Mesothelial cell of epicardium (in vitro differentiated cells): ENCODE data around the gene SH2D2A. TPM values are rescaled to one million over a fixed set of nuclear protein-coding genes. Genes with fewer than 3 reads are reported as not detected.

ENCODE experiments used
- DNase-seq, 2 experiments: peaks; one replicate each; pipeline ENCODE4 v3.0.0; 2021; ENCODE audit warnings: low spot score in 2 of 2; ENCODE audit not compliant: unreplicated experiment in 2 of 2
- H3K27ac Mint-ChIP-seq: 2 replicates; pipeline ENCODE4 v1.8.0; 2021; ENCODE audit warnings: mixed read lengths
- H3K27me3 Mint-ChIP-seq: 2 replicates; pipeline ENCODE4 v1.8.0; 2021; ENCODE audit warnings: low read depth, mixed read lengths
- H3K36me3 Mint-ChIP-seq: 2 replicates; pipeline ENCODE4 v1.8.0; 2021; ENCODE audit warnings: mixed read lengths
- H3K4me1 Mint-ChIP-seq: 2 replicates; pipeline ENCODE4 v1.8.0; 2021; ENCODE audit warnings: mixed read lengths
- H3K4me3 Mint-ChIP-seq: 2 replicates; pipeline ENCODE4 v1.8.0; 2021; ENCODE audit warnings: mild to moderate bottlenecking, moderate library complexity, mixed read lengths
- H3K9me3 Mint-ChIP-seq: 2 replicates; pipeline ENCODE4 v1.8.0; 2021; ENCODE audit warnings: mixed read lengths
- CTCF ChIP-seq: fragments of 200-600 bp; sonication (generic); IDR thresholded peaks from one replicate; pipeline ENCODE4 v1.5.0; 2021; ENCODE audit warnings: antibody characterized with exemption; ENCODE audit not compliant: unreplicated experiment
- total RNA-seq: library from RNA; stranded (reverse); gene quantifications from 3 replicates; pipeline ENCODE4 v1.2.1, GENCODE V29; 2021

The SH2D2A gene
- total RNA-seq, 1 donor from 2014 or later = 0.89 TPM

GRCh38 chr1:156809281-156809680 is 7.4 kb downstream of the SH2D2A start:
- H3K36me3 Mint-ChIP-seq = no peaks in the 10 kb centered on the region
- H3K27ac Mint-ChIP-seq = no peak overlapping the region
- TF ChIP-seq CTCF = no peak
- DNase-seq = no peak
- no peaks in the 10 kb centered on the region for H3K9me3 Mint-ChIP-seq
- H3K27me3 Mint-ChIP-seq = peaks cover 30% of the 10 kb centered on the region
- H3K4me3 Mint-ChIP-seq = no peak overlapping the region
- H3K4me1 Mint-ChIP-seq = peaks cover 40% of the 10 kb centered on the region

DNA sequence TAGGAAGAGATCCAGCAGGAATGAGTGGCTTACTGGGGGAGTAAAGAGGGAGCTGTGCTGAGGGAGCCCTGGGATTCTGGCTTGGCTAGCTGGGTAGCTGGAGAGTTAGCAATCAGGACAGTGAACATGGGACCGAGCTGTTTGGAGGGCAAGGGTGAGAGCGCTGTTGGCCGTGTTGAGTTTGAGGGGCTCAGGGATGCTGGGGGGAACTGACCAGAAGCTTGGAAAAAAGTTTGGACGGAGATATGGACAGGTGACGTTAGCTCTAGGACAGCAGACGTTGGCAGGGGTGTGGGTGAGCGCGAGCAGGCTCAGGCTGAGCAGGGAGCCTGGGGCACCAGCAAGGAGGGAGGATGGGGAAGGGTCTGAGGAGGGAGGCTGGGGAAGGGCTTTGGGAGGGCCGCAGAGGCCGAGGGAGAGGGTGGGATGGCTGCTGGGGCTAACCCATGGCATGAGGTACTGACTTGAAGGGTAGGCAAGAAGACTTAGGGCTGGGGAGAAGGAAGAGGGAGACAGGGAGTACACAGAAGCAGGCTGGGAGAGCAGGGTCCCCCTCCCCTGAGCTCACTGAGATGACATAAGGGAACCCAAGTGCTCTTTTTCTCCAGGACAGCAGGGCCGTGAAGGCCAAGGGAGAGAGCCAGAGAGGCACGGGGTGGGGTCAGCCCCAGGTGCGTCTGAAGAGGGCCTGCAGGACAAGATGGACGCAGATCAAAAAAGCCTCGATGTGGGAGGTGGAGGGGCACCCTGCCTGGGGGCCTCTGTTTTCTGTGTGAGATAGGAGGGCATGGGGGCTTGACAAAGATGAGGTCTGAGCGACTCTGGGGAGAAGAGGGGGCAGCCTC is 8.2 kb downstream of the SH2D2A start:
- Mint-ChIP-seq H3K9me3 (no peaks in the 10 kb centered on the region), H3K36me3 (no peaks in the 10 kb centered on the region), H3K4me1 (peaks cover 35% of the 10 kb centered on the region), H3K27me3 (peaks cover 29% of the 10 kb centered on the region), H3K4me3 (no peak overlapping the region), H3K27ac (no peak overlapping the region)
- no peak for TF ChIP-seq CTCF
- no peak for DNase-seq

DNA sequence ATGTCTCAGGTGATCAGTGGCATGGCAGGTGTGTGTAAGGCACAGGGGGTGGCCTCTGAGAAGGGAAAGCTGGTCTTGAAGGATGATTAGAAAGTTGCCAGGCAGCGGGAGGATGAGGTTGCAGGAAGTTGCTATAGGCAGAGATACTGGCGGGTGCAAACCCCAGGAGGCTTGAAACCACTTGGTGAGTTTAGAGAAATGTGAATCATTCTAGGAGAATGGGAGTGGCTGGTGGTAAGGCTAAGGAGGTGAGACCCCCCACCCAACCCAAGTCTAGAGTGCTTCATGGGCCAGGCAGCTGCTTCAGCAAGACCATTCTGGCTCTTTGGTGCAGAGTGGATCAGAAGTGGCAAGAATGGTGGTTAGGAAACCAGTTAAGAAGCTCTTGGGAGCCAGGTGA is 9.0 kb downstream of the SH2D2A start:
- Mint-ChIP-seq H3K4me1 (peaks cover 28% of the 10 kb centered on the region), H3K4me3 (no peak overlapping the region), H3K36me3 (no peaks in the 10 kb centered on the region), H3K27ac (no peak overlapping the region), H3K9me3 (no peaks in the 10 kb centered on the region), H3K27me3 (peaks cover 23% of the 10 kb centered on the region)
- DNase-seq = no peak
- TF ChIP-seq CTCF = no peak

DNA sequence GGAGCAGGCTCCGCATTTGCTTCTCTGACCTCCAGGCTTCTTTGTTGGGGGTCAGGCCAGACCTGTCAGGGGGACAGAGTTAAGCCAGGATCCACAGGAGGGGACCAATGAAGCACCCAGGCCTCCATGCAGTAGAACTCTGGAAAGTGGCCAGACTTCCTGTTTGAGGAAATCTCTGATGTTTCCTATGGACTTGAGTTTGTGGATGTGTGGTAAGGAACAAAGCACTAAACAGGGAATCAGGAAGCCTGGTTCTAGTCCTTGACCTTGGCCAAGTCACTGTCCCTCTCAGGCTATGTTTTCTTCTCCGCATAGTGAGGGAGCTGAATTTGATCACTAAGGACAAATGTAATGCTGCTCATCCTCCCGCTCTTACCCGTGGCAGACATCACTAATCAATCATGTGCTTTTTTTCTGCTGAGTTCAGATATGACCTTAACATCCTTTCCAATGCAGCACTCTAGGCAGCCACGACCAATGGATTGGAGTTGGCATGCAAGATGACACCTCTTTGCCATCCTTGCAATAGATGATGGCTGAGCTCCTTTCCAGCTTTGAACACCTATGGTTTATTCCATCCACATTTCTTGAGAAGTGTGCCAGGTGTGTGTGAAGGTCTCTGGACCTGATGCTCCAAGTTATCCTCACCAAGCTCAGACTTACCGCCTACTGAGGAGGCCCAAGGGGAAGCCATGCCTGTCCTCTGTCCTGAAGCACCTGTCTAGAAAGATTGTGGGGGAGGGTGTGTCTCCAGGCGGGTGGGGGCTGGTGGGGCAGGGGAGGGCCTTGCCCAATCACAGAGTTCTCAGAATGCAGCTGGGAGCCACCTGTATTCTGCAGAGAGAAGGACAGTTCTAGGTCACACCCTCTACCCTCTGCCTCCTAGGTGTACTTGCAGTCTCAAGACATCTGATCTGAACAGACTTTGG is 9.9 kb downstream of the SH2D2A start:
- peak overlapping the region; percentile 74 for H3K27ac Mint-ChIP-seq
- TF ChIP-seq CTCF = no peak
- H3K4me1 Mint-ChIP-seq = peaks cover 28% of the 10 kb centered on the region
- H3K27me3 Mint-ChIP-seq = peaks cover 14% of the 10 kb centered on the region
- H3K36me3 Mint-ChIP-seq = no peaks in the 10 kb centered on the region
- H3K9me3 Mint-ChIP-seq = no peaks in the 10 kb centered on the region
- H3K4me3 Mint-ChIP-seq = no peak overlapping the region
- no peak for DNase-seq

DNA sequence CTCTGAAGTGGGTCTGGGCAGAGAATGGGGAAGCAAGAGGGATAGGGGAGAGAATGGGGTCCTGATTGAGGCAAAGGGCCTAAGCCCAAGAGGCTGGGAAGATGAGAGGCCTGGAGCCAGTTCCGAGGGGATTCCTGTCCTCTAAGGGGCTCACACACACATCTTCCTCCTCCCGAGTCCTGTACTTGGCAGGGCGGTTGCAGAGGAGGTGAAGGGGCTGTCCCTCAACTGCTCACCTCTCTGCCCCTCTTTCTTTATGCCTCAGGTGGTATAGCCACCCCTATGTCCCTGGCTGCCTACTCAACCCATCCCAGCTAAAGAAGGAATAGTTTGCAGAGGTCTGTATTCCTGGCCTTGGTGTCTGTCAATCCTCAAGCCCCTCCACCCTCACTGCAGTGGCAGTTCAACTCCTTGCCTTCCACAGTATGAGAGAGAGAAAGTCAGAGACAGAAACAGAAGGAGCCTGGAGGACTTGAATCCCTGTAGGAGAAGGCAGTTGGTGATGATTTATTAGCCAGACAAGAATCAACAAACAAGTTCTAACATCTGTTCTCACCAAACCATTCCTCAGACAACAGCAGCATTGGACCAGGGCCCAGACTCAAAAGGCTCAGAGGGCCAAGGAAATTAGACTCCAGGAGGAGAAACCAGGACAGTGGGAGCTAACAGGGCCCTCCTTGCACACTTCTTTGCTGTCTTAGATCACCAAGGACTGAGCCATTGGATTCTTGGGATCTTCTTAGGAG is 10.7 kb downstream of the SH2D2A start:
- H3K27me3 Mint-ChIP-seq = peaks cover 6% of the 10 kb centered on the region
- no peak overlapping the region for H3K4me3 Mint-ChIP-seq
- no peak for DNase-seq
- H3K9me3 Mint-ChIP-seq = no peaks in the 10 kb centered on the region
- peaks cover 7% of the 10 kb centered on the region for H3K36me3 Mint-ChIP-seq
- H3K4me1 Mint-ChIP-seq = peaks cover 27% of the 10 kb centered on the region
- peak overlapping the region; percentile 74 for H3K27ac Mint-ChIP-seq
- no peak for TF ChIP-seq CTCF
